Endothelial cell of hepatic sinusoid (primary cell): Measurements from ENCODE around the gene IL17RA.

Experiments used
- in situ Hi-C: cut with HindIII; loops from 2 replicates; pipeline ENCODE4 v1.10.0; 2017; ENCODE audit warnings: low sequenced_read_pairs

Gene IL17RA

DNA sequence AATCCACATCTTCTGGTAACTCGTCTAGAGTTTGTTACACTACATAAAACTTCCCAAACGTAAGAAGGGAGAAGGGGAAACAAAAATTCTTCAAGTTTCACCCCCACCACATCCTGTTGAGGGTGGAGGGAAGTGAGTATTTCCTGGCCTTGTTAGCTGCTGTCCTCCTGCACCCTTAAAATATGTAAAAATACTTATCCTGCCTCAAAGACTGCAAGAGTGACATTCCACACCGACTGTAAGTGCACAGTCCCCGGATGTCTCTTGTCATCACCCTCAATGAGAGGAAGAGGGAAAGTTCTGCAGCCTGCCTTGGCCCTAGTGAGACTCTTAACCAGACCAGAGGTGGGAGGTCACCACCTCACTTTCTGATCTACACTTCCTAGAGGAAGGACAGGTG, 33.1 kb downstream of the IL17RA start:
- in situ Hi-C loops = loop anchor here (5.0 kb wide), 1 partner anchor 49 kb away; no protein-coding TSS in a partner anchor

DNA sequence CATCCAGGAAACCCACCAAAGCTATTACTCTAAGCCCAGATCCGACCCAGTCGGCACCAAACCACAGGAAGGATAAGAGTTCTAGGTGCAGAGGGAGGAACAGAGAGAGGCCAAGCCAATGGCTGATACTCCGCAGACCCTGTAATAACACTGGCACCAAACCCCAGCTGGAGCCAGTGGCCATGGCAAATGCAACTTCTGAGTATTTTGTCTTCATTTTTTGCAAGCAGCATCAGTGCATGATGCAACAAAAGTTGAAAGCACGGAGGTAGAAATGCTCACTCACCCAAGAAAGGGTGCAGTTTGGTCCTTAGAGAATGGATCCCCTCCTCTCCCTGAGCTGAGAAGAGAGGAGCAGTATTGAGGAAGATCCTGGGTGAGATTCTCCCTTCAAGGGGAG, 33.5 kb downstream of the IL17RA start:
- in situ Hi-C loops = loop anchor here (5.0 kb wide), 1 partner anchor 49 kb away; no protein-coding TSS in a partner anchor

DNA sequence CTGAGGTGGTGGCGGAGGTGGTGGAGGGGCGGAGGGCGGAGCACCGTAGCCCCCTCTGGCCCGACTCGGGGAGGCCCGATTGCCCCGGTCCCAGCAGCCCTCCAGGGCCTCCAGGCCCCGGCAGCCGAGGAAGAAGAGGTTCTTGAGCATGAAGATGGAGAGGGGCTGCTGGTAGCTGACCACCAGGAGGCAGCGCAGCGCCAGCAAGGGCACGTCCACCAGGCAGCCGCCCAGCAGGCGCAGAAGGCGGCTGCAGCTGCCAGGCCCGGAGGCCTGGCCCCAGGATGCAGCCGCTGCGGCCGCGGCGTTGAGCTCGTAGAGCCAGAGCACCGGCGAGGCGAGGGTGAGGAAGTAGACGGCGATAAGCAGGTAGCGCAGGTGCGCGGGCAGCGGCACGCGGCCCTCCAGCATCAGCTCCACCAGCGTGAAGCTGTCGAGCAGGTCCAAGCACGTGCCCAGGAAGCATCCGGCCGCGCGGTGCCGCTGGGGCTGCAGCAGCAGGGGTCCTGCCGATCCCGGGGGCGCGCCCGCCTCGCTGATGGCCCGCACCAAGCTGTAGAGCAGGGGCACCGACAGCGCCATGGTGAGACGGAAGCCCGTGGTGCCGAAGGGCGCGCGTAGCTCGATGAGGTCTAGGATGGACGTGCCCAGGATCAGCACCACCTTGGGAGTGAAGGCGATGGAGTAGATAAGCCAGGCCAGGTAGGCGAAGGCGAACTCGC, 34.8 kb downstream of the IL17RA start:
- in situ Hi-C loops = loop anchor here (5.0 kb wide), 1 partner anchor 48 kb away; no protein-coding TSS in a partner anchor

DNA sequence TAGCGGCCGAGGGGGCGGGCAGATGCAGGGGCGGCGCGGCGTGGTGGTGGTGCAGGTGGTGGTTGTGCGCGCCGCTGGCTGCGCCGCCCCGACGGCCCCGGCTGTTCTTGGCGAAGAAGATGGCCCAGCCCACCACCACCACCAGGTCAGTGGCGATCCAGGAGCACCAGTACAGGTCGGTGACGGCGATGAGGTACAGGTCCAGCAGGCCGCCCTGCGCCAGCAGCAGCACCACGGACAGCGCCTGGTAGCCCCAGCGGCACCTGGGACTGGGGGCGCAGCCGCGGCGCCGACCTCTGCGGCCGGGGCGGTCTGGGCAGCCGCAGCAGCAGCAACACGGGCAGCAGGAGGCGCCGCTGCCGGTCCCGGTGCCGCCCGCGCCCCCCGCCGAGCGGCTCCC, 35.5 kb downstream of the IL17RA start:
- in situ Hi-C loops = no loop called here

DNA sequence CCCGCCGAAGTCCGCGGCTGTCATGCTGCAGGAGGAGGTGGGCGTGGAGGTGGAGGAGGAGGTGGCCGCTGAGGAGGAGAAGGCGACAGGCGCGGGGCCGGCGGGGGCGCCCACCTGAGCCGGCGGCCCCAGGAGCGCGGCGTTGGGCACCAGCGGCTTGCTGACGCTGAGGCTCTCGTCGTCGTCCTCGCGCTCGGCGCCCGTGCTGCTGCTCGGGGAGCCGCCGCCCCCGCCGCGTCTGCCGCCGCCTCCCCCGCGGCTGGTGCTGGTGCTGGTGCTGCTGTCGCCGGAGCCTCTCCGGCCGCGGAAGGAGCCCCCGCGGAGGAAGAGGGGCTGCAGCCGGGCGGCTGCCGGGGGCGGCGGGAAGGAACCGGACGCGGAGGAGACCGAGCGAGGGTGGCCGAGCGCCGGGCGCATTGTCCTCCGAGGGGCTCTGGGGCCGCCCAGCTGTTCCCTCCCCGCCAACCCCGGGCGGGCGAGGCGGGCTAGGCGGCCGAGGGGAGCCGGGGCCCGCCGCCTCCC, 36.0 kb downstream of the IL17RA start:
- in situ Hi-C loops = no loop called here

DNA sequence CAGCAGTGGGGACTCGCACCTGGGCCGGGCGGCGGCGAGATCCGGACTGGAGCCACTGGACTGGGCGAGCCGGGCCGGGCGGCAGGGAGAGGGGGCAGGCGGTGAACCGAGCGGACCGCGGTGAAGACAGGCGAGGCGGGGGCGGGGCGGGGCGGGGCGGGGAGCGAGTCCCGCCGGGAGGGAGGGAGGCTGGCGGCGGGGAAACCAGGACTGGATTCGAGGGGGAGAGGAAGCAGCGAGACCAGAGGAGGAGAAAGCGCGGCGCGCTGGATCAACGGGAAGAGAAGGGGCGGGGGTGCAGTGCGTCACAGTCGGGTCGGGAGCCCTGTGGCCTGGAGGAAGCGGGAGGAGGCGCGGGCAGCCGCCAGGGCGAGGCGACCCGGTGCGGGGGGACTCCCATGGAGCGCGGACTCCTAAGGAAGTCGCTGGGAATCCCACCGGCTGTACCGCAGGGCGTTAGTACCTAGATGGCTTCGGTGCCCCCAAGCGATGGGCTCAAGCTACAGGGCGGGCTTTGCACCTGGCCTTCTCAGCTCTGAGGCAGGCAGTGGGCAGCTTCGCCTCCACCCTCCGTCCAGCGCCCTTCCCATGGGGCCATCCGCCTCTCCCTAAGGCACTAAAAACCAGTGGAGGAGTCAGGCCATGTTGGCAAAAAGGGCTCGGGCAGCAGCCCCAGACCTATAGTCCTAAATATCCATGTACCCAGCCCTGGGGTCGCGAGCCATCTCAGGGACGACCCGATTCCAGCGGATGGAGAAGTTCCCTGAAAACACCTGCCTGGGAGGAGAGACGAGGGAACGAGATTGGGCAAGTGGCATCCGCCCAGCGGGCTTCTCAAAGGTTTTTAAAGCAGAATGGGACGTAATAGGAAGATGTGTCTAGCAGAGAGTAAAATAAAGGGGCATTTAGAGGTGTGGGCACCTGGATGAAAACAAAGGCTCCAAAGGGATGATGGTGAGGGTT, 36.7 kb downstream of the IL17RA start, which contains the start of gene TMEM121B:
TMEM121B (minus strand) TSS at position 128 of the 963 bp plus-strand sequence. CDS start 233 bp downstream, outside the sequence.
- in situ Hi-C loops = no loop called here

DNA sequence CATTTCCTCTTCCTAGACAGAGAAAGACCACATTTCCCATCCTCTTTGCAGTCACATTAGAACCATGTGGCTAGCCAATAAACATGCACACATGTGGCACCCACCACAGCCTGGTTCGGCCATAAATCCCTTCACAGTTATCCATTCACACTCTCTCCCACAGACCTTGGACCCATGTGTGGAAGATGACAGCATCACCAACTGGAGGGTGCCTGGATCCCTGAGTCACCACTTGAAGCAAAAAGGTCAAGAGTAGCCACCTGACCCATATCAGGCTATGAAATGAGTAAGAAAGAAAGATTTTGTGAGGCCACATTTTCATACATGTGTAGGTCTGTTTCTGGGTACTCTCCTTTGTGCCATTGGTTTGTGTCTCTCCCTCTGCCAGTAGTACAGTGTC, 45.4 kb downstream of the IL17RA start:
- in situ Hi-C loops = no loop called here

DNA sequence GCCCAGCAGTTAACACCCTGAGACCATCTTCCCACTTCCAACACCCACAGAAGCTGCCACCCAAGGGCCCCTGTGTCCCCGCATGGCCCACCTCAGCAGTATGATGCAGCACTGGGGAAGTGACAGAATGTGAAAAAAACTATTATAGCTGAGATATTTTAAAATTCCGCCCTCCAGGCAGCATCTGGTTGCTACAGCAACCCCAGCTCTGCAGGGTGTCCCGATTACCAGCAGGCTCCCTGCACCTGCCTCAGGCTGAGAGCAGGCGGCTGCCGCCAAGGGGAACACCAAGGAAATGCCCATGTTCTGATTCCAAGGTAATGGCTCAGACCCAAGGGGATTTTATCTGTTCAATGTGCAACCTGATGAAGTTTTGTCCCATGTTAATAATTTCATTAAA, 46.9 kb downstream of the IL17RA start:
- in situ Hi-C loops = no loop called here

DNA sequence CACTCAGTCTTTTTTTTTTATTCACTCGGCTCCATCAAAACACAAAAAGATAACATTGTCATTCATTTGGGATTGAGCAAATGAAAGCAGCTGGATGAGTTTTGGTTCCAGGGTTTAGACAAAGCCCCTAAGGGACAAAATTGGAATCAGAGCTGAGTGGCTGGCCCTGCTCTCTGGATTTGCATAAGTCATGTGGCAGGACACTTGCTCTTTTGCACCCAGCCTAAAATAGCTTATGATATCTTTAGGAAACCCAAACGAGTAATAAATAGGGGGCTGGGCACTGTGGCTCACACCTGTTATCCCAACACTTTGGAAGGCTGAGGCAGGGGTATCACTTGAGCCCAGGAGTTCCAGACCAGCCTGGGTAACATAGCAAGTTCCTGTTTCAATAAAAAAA, 47.3 kb downstream of the IL17RA start:
- in situ Hi-C loops = no loop called here

DNA sequence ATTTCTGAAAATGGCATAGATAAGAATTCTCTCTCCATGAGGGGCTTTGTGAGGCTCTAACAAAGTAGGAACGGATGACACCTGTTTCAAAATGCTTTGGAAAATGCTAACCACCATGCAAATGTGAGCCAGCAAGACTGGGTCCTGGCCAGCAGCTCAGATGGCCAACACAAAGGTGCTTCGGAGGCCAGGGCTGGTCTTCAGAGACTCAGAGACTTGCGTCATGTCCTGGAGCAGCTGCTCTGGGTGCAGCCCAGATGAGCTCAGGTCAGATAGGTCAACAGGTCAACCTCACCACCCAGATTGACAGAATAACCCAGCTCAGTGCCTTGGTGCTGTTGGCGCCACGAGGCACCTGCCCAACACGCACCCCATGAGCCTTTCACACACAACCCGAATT, 48.3 kb downstream of the IL17RA start:
- in situ Hi-C loops = no loop called here

DNA sequence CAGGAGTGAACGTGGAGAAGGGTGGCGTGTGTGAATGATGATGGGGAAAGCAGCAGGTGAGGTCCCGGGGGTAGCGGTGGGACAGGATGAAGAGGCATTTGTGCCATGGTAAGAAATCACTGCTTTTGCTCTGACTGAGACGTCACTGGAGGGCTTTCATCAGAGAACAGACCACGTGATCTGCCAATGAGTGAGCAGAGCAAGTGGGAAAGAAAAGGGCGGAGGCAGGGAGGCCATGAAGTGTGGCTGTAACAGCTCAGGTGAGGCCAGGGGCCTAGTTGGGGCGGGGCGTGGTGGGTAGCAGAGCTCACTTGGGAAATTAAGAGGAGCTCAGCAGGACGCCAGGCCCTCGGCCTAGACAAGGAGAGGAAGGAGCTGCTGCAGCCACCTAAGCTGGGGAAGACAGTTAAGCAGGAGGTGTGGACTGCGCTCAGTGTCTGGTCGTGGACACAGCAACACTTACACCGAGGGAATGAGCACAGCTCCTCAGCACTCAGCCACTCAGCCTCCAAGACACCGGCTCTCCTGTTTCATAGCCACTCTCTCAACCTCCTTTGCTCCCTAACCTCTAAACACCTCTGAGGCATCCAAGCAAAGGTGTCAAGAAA, 50.5 kb downstream of the IL17RA start:
- in situ Hi-C loops = no loop called here

DNA sequence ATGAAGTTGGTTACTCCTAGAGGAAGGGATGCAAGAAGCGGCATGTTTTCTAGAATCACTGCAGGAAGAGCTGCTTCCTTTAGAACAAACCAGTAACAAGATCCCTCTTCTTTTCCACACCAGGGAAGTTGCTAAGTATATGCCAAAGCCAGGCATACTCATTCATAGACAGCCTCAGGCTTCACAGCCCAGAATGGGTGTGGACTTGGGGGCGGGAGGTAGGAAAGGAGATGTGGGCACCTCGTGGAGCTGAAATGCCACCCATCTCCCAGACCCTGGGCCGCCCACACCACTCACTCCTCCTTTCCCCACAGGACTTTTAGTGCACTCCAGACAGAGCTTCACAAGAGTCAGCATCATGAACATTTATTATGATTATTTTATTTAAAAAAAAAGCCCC, 52.4 kb downstream of the IL17RA start:
- in situ Hi-C loops = no loop called here

DNA sequence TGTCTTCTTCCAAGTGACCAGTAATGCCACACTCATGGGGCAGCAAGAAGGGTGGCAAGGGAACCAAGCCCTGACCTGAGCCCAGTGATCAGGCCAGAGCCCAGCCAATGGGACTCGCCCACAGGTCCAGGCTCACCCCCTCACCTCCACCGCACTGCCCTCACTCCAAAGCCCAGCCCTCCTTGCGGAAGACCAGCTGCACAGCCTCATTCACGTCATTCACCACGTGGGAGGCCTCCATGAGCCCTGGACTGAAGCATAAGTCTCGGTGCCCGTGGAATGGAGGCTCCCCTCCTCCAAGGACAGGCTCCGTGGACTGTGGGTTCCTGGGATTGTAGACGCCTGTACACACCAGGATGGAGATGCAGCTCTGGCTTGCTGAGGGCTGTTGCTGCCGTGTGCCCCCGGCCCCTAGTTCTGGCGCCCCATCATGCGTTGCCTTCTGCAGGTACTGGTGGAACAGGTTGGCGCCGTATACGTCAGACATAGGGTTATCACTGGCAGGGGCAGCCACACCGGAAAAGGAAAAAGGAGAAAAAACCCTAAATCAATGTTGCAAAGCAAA, 53.1 kb downstream of the IL17RA start:
- in situ Hi-C loops = no loop called here

DNA sequence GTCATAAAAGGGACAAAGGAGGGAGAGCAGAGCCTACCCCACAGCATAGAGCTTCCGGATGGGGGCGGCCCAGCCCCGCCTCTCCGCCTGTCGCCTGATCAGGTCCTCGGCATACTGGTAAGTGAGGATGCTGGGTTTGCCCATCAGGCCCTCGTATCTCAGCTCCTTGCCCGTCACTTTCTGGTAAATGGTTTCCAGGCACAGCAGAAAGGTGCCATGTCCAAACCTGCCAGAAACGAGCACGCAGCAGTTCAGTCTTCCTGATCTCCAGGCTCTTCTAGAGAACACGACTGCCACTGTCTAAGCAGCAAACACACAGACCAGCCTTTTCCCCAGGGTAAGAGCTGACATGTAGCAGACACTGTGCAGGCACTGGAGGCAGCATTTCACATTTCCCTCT, 53.7 kb downstream of the IL17RA start:
- in situ Hi-C loops = no loop called here

DNA sequence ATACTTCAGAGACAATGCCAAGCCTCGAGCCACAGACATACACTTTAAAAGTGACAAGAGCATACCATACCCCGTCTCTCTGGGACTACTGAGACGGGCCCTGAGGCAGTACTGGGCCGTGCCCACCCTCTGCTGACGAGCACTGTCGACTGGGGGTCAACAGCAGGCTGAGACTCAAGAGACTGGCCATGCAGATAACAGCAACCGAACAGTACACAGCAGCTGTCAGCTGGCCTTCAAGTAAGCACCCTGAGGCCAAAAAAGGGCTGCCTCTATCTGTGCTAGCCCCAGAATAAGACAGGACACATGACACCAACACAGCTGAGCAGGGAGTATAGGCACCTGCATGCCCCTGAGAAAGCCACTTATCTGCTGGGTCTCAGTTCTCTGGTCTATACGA, 55.2 kb downstream of the IL17RA start:
- in situ Hi-C loops = no loop called here

DNA sequence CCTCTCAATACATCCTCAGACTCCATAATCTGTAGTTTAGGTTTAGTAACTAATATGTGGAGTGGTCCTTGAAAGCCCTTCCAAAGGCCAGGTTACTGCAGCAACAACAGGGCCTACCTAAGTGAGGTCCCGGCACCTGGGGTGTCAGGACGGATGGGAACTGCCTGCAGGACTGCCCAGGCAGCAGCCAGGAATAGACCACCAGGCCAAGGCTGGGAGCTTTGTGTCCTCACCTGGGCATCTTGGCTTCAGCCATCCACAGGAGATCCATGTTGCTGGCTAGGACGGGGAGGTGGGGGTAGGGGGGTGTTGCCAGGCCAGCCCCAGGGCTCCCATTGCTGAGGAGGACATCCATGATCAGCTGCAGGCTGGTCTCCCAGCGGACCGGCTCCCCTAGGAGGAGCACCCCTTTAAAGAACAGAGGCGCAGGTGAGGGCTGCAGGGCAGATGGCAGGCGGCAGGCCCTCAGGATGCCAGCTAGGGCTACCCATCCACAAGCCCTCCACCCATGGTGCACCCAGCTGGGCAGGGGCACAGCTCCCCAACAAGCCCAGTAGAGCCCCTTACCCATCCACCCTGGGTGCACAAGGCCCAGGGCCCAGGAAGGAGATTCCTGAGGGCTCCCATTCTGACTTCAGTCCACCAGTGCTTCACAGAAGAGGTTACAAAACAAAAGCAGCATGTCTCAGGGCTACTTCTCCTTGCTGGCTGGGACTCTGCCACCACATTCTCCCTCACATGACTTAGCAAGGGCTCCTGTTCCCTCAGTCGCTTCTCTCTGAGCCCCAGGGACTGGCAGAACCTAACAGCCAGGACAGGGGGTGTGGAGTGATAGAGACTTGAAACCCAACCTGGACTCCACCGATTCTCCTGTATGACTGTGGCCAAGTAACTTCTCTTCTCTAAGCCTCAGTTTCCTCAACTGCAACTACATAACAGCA, 56.3 kb downstream of the IL17RA start:
- in situ Hi-C loops = no loop called here

DNA sequence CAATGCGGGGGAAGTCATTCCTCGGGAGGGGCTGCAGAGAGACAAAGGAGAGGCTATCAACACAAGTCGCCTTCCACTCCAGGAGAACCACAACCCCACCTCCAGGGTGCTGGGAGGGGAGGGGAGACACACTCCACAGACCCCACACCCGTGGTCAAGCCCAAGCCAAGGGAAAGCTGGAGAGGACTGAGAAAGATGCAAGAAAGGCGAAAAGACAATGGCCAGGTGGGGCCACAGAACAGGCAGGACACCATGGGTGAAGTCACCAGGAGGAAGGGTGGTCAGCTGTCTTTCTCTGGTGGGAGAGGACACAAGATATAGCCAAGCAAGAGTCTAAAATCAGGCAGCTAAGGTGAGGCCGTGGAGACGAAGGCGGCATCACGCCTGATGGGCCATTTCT, 58.3 kb downstream of the IL17RA start:
- in situ Hi-C loops = no loop called here

DNA sequence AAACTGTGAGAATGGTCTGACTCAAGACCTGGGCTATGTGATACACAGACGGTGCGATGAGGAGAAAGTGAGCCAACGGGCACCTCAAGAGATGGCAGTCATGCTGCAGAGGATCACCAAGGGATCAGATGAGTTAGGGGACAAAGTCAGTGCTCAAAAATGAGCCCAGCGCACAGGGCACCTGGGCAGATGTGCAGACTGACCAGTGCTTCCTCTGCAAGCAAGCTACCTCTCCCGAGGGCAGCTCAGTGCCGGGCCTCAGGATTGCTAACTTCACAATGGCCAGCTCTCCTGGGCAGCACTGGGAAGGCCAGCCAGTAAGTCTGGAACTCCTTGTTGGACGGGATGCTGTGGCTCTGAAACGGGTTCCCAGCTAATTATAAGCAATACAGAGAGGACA, 59.0 kb downstream of the IL17RA start:
- in situ Hi-C loops = no loop called here

DNA sequence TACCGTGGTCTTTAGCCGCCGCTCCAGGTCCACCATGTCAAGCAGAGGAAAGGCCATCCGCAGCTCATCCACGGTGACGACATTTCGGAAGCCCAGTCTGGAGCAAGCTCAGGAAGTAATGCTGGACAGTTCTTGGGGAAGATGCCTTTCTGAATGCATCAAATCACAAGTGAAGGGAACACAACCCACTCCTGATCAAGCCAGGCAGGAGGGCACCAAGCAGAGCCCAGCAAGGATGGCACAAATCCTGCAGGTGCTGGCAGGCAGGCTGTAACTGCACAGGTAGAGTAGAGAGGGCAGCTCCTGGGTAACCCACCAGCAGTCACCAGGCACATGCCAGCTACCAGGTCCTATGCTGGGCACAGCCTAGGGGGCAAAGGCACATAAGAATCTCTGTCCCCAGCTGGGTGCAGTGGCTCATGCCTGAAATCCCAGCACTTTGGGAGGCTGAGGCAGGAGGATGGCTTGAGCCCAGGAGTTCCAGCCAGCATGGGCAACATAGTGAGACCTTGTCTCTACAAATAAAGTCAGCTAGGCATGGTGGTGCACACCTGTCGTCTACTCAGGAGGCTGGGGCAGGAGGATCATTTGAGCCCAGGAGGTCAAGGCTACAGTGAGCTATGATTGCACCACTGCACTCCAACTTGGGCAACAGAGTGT, 60.4 kb downstream of the IL17RA start:
- in situ Hi-C loops = no loop called here
